ENCODE results near the gene SCPEP1. TPM values are rescaled to one million over a fixed set of nuclear protein-coding genes. Genes with fewer than 3 reads are reported as not detected.

The SCPEP1 gene
- total RNA-seq, 6 experiments from 2014 or later: 37.4 to 42.5 (median 39.7) TPM

GRCh38 chr17:56994009-56994792, 16.3 kb downstream of the SCPEP1 start:
- Mint-ChIP-seq H3K27me3 (ENCODE audit: insufficient read depth) (no peaks in the 10 kb centered on the region; the same call in 1 of the 2 replicates), H3K4me1 (ENCODE audit: low read depth) (peaks cover 11% of the 10 kb centered on the region), H3K27ac (no peak overlapping the region), H3K4me3 (no peak overlapping the region), H3K36me3 (ENCODE audit: low read depth) (peaks cover 4% of the 10 kb centered on the region; the same call in 1 of the 2 replicates), H3K9me3 (no peaks in the 10 kb centered on the region)
- TF ChIP-seq, protein P1, sequence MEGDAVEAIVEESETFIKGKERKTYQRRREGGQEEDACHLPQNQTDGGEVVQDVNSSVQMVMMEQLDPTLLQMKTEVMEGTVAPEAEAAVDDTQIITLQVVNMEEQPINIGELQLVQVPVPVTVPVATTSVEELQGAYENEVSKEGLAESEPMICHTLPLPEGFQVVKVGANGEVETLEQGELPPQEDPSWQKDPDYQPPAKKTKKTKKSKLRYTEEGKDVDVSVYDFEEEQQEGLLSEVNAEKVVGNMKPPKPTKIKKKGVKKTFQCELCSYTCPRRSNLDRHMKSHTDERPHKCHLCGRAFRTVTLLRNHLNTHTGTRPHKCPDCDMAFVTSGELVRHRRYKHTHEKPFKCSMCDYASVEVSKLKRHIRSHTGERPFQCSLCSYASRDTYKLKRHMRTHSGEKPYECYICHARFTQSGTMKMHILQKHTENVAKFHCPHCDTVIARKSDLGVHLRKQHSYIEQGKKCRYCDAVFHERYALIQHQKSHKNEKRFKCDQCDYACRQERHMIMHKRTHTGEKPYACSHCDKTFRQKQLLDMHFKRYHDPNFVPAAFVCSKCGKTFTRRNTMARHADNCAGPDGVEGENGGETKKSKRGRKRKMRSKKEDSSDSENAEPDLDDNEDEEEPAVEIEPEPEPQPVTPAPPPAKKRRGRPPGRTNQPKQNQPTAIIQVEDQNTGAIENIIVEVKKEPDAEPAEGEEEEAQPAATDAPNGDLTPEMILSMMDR (IDR thresholded peaks at IDR 0.05): no peak
- peak; percentile 13 for DNase-seq

DNA sequence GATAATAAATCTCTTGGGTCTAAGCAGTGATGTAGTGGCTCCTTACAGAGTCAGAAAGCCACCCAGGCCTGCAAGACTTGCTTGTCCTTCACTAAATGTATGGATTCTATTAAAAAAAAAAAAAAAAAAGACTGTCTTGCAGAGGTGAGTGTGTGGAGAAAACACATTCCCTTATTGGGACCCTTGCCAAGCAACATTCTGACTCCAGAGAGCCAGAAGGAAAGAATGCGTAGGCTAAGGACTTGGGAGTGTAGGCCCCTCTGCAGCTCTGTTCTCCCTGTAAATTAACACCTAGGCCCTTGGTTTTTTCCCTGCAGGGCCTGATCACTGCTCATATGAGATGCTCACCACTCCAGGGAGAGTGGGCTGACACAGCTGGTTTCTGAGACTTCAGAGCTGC, 17.8 kb downstream of the SCPEP1 start:
- H3K27me3 Mint-ChIP-seq (ENCODE audit: insufficient read depth): no peaks in the 10 kb centered on the region; the same call in 1 of the 2 replicates
- H3K4me3 Mint-ChIP-seq: no peak overlapping the region
- H3K27ac Mint-ChIP-seq: no peak overlapping the region
- no peaks in the 10 kb centered on the region for H3K9me3 Mint-ChIP-seq
- TF ChIP-seq, protein P1 (IDR thresholded peaks at IDR 0.05): no peak
- no peak for DNase-seq
- peaks cover 6% of the 10 kb centered on the region; the same call in 1 of the 2 replicates for H3K36me3 Mint-ChIP-seq (ENCODE audit: low read depth)
- H3K4me1 Mint-ChIP-seq (ENCODE audit: low read depth): peaks cover 11% of the 10 kb centered on the region

DNA sequence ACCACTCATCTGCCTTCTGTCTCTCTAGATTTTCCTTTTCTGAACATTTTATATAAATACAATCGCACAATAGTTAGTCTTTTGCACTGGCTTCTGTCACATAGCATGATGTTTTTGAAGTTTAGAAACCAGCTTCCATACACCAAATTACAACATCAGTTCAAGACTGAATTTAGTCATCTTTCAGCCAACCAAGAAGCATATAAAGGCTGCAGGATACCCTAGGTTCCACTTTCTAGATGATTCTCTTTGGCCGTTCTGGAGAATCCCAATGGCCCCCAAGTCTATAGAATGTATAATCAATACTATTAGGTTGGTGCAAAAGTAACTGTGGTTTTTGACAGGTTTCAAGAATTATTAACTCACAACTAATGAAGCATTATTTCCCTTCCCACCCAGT, 19.4 kb downstream of the SCPEP1 start:
- DNase-seq: no peak
- H3K36me3 Mint-ChIP-seq (ENCODE audit: low read depth): peaks cover 9% of the 10 kb centered on the region; the same call in 1 of the 2 replicates
- no peaks in the 10 kb centered on the region; the same call in 1 of the 2 replicates for H3K27me3 Mint-ChIP-seq (ENCODE audit: insufficient read depth)
- H3K27ac Mint-ChIP-seq: no peak overlapping the region
- H3K9me3 Mint-ChIP-seq: no peaks in the 10 kb centered on the region
- H3K4me1 Mint-ChIP-seq (ENCODE audit: low read depth): peaks cover 11% of the 10 kb centered on the region
- H3K4me3 Mint-ChIP-seq: no peak overlapping the region
- TF ChIP-seq, protein P1 (IDR thresholded peaks at IDR 0.05): no peak

GRCh38 chr17:57001541-57001940, 23.6 kb downstream of the SCPEP1 start:
- TF ChIP-seq, protein P1 (IDR thresholded peaks at IDR 0.05): no peak
- DNase-seq: no peak
- H3K4me3 Mint-ChIP-seq: no peak overlapping the region
- no peak overlapping the region for H3K27ac Mint-ChIP-seq
- no peaks in the 10 kb centered on the region for H3K9me3 Mint-ChIP-seq
- no peaks in the 10 kb centered on the region; the same call in 1 of the 2 replicates for H3K27me3 Mint-ChIP-seq (ENCODE audit: insufficient read depth)
- peaks cover 15% of the 10 kb centered on the region; the same call in 1 of the 2 replicates for H3K36me3 Mint-ChIP-seq (ENCODE audit: low read depth)
- H3K4me1 Mint-ChIP-seq (ENCODE audit: low read depth): peaks cover 5% of the 10 kb centered on the region; the same call in 1 of the 2 replicates

DNA sequence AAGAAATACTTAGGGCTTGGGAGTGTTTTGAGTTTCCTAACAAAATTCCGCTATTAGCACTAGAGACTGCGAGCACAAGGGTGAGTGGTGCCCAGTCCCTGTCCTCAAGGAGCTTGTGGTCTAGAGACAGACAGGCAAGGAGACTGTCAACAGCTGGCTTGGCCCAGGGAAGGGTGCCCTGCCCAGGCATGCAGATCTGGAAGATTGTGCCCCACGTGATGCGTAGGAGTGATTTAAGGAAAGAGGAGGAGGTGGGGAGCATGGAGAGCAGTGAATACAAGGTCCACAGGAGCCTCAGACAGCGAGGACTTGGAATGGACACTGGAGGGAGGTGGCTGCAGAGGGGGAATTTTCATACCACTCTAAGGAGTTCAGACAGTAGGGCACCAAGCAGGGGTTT, 25.0 kb downstream of the SCPEP1 start:
- DNase-seq: no peak
- peaks cover 15% of the 10 kb centered on the region; the same call in 1 of the 2 replicates for H3K36me3 Mint-ChIP-seq (ENCODE audit: low read depth)
- H3K27me3 Mint-ChIP-seq (ENCODE audit: insufficient read depth): no peaks in the 10 kb centered on the region; the same call in 1 of the 2 replicates
- no peak overlapping the region for H3K4me3 Mint-ChIP-seq
- H3K9me3 Mint-ChIP-seq: no peaks in the 10 kb centered on the region
- peaks cover 5% of the 10 kb centered on the region; the same call in 1 of the 2 replicates for H3K4me1 Mint-ChIP-seq (ENCODE audit: low read depth)
- no peak overlapping the region for H3K27ac Mint-ChIP-seq
- TF ChIP-seq, protein P1 (IDR thresholded peaks at IDR 0.05): no peak

Measured in HFFc6 (cell line).